Measurements from ENCODE around the gene ACSS1. TPM values are rescaled to one million over a fixed set of nuclear protein-coding genes. Genes with fewer than 3 reads are reported as not detected.

Gene ACSS1
- polyA plus RNA-seq, 1 experiment: 1.1 TPM

GRCh38 chr20:25050501-25051350 lies 7.2 kb downstream of the ACSS1 start:
- TF ChIP-seq, protein P1, sequence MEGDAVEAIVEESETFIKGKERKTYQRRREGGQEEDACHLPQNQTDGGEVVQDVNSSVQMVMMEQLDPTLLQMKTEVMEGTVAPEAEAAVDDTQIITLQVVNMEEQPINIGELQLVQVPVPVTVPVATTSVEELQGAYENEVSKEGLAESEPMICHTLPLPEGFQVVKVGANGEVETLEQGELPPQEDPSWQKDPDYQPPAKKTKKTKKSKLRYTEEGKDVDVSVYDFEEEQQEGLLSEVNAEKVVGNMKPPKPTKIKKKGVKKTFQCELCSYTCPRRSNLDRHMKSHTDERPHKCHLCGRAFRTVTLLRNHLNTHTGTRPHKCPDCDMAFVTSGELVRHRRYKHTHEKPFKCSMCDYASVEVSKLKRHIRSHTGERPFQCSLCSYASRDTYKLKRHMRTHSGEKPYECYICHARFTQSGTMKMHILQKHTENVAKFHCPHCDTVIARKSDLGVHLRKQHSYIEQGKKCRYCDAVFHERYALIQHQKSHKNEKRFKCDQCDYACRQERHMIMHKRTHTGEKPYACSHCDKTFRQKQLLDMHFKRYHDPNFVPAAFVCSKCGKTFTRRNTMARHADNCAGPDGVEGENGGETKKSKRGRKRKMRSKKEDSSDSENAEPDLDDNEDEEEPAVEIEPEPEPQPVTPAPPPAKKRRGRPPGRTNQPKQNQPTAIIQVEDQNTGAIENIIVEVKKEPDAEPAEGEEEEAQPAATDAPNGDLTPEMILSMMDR (IDR thresholded peaks at IDR 0.05; ENCODE audit: low read depth, low read length): no peak
- ChIA-PET CTCF (no interaction called here), POLR2A (no interaction called here)
- no peaks in the 10 kb centered on the region; the same call in 1 of the 2 replicates for H3K9me3 ChIP-seq (ENCODE audit: control insufficient read depth, insufficient read depth, low read length)
- H3K27ac ChIP-seq (ENCODE audit: low read depth, low read length): no peak overlapping the region
- H3K4me3 ChIP-seq (ENCODE audit: low read depth, low read length): no peak overlapping the region
- H3K27me3 ChIP-seq (ENCODE audit: control insufficient read depth, insufficient read depth, low read length): peaks cover 34% of the 10 kb centered on the region
- no peak for DNase-seq (ENCODE audit: low read depth, low spot score)

GRCh38 chr20:25050082-25050481 lies 7.9 kb downstream of the ACSS1 start:
- Histone ChIP-seq H3K27ac (ENCODE audit: low read depth, low read length) (no peak overlapping the region), H3K4me3 (ENCODE audit: low read depth, low read length) (no peak overlapping the region), H3K27me3 (ENCODE audit: control insufficient read depth, insufficient read depth, low read length) (peaks cover 32% of the 10 kb centered on the region), H3K9me3 (ENCODE audit: control insufficient read depth, insufficient read depth, low read length) (no peaks in the 10 kb centered on the region; the same call in 1 of the 2 replicates)
- DNase-seq (ENCODE audit: low read depth, low spot score): no peak
- TF ChIP-seq, protein P1 (IDR thresholded peaks at IDR 0.05; ENCODE audit: low read depth, low read length): no peak
- CTCF ChIA-PET: no interaction called here
- POLR2A ChIA-PET: no interaction called here

GRCh38 chr20:25049261-25050060 lies 8.5 kb downstream of the ACSS1 start:
- Histone ChIP-seq H3K27me3 (ENCODE audit: control insufficient read depth, insufficient read depth, low read length) (peaks cover 37% of the 10 kb centered on the region), H3K27ac (ENCODE audit: low read depth, low read length) (no peak overlapping the region), H3K4me3 (ENCODE audit: low read depth, low read length) (no peak overlapping the region), H3K9me3 (ENCODE audit: control insufficient read depth, insufficient read depth, low read length) (no peaks in the 10 kb centered on the region; the same call in 1 of the 2 replicates)
- TF ChIP-seq, protein P1 (IDR thresholded peaks at IDR 0.05; ENCODE audit: low read depth, low read length): no peak
- no peak for DNase-seq (ENCODE audit: low read depth, low spot score)
- ChIA-PET POLR2A (no interaction called here), CTCF (no interaction called here)

DNA sequence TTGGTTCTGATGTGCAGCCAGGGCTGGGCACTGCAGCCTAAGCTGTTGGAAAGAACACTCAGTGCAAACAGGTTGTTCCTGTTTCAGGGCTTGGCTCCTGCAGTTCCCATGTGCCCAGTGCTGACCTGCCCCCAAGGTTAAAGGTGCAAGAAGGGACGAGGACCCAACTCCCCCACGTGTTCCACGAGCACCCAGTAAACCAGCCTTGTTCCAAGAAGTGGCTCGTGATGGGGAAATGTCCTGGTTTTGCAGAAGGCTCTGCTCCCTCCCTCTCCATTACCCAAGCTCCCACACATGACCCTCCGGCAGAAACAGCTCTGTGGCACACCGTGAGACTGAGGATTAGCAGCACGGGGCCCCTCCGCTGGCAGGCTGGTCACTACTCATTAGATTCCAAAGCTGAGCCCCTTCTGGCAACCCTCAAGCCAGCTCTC lies 9.4 kb downstream of the ACSS1 start:
- DNase-seq (ENCODE audit: low read depth, low spot score): no peak
- CTCF ChIA-PET: no interaction called here
- no peak overlapping the region for H3K4me3 ChIP-seq (ENCODE audit: low read depth, low read length)
- peaks cover 43% of the 10 kb centered on the region for H3K27me3 ChIP-seq (ENCODE audit: control insufficient read depth, insufficient read depth, low read length)
- POLR2A ChIA-PET: interaction anchor here (0.6 kb wide), 1 partner anchor 345 kb away, joined by 7 read pairs; no protein-coding TSS in a partner anchor
- TF ChIP-seq, protein P1 (IDR thresholded peaks at IDR 0.05; ENCODE audit: low read depth, low read length): no peak
- no peak overlapping the region for H3K27ac ChIP-seq (ENCODE audit: low read depth, low read length)
- no peaks in the 10 kb centered on the region; the same call in 1 of the 2 replicates for H3K9me3 ChIP-seq (ENCODE audit: control insufficient read depth, insufficient read depth, low read length)

Data from AG04450 (cell line).